Glomerular endothelial cell (primary cell): ENCODE results near the gene RAD51B. TPM values are rescaled to one million over a fixed set of nuclear protein-coding genes. Genes with fewer than 3 reads are reported as not detected.

Experiments used
- DNase-seq: peaks from one replicate; pipeline ENCODE4 v3.0.0-alpha.2; 2011; ENCODE audit warnings: low read depth, low spot score; ENCODE audit errors: extremely low read depth
- total RNA-seq: library from RNA; depleted of rRNA; stranded (reverse); fragments of >200 nt; gene quantifications from 2 replicates; pipeline ENCODE4 v1.2.3, GENCODE V29; 2015

Gene RAD51B
- total RNA-seq, 1 donor from 2014 or later, result 9.7 TPM

- no peak for DNase-seq
Observed at GRCh38 chr14:68714991-68715924, 895.7 kb downstream of the RAD51B start.

- DNase-seq, result no peak
Observed at GRCh38 chr14:68716698-68717097, 897.1 kb downstream of the RAD51B start.

GRCh38 chr14:68718023-68718990 is 898.7 kb downstream of the RAD51B start:
- DNase-seq, result no peak

GRCh38 chr14:68719634-68720384 is 900.2 kb downstream of the RAD51B start:
- no peak for DNase-seq

- no peak for DNase-seq
Observed at GRCh38 chr14:68722186-68722585, 902.6 kb downstream of the RAD51B start.

GRCh38 chr14:68722968-68723566 is 903.5 kb downstream of the RAD51B start:
- DNase-seq, result no peak

GRCh38 chr14:68723808-68724268 is 904.3 kb downstream of the RAD51B start:
- no peak for DNase-seq

- DNase-seq, result no peak
Observed at GRCh38 chr14:68724914-68725313, 905.3 kb downstream of the RAD51B start.

- no peak for DNase-seq
Observed at GRCh38 chr14:68726093-68726695, 906.6 kb downstream of the RAD51B start.

- peak; percentile 29 for DNase-seq
Observed at GRCh38 chr14:68727315-68728047, 907.9 kb downstream of the RAD51B start.

- DNase-seq, result no peak
Observed at GRCh38 chr14:68728342-68729106, 908.9 kb downstream of the RAD51B start.

- DNase-seq, result peak; percentile 42
Observed at GRCh38 chr14:68729556-68729955, 910.0 kb downstream of the RAD51B start.

- no peak for DNase-seq
Observed at GRCh38 chr14:68730348-68730747, 910.8 kb downstream of the RAD51B start.

- no peak for DNase-seq
Observed at GRCh38 chr14:68730811-68731425, 911.3 kb downstream of the RAD51B start.

- no peak for DNase-seq
Observed at GRCh38 chr14:68733086-68733914, 913.7 kb downstream of the RAD51B start.

- DNase-seq, result no peak
Observed at GRCh38 chr14:68734231-68734732, 914.7 kb downstream of the RAD51B start.

- DNase-seq, result no peak
Observed at GRCh38 chr14:68735856-68736255, 916.3 kb downstream of the RAD51B start.
